Measurements from ENCODE around the gene OSR1. TPM values are rescaled to one million over a fixed set of nuclear protein-coding genes. Genes with fewer than 3 reads are reported as not detected.

Gene OSR1
- polyA plus RNA-seq, 1 of the 3 experiments (the other 2 are of a cell fraction), result 76.6 TPM

GRCh38 chr2:19362755-19363473 is 4.5 kb upstream of the OSR1 start (continued):
- TF ChIP-seq, protein P1, sequence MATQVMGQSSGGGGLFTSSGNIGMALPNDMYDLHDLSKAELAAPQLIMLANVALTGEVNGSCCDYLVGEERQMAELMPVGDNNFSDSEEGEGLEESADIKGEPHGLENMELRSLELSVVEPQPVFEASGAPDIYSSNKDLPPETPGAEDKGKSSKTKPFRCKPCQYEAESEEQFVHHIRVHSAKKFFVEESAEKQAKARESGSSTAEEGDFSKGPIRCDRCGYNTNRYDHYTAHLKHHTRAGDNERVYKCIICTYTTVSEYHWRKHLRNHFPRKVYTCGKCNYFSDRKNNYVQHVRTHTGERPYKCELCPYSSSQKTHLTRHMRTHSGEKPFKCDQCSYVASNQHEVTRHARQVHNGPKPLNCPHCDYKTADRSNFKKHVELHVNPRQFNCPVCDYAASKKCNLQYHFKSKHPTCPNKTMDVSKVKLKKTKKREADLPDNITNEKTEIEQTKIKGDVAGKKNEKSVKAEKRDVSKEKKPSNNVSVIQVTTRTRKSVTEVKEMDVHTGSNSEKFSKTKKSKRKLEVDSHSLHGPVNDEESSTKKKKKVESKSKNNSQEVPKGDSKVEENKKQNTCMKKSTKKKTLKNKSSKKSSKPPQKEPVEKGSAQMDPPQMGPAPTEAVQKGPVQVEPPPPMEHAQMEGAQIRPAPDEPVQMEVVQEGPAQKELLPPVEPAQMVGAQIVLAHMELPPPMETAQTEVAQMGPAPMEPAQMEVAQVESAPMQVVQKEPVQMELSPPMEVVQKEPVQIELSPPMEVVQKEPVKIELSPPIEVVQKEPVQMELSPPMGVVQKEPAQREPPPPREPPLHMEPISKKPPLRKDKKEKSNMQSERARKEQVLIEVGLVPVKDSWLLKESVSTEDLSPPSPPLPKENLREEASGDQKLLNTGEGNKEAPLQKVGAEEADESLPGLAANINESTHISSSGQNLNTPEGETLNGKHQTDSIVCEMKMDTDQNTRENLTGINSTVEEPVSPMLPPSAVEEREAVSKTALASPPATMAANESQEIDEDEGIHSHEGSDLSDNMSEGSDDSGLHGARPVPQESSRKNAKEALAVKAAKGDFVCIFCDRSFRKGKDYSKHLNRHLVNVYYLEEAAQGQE (IDR thresholded peaks at IDR 0.05; ENCODE audit: low read depth, low read length), result no peak
- TF ChIP-seq, protein P2, sequence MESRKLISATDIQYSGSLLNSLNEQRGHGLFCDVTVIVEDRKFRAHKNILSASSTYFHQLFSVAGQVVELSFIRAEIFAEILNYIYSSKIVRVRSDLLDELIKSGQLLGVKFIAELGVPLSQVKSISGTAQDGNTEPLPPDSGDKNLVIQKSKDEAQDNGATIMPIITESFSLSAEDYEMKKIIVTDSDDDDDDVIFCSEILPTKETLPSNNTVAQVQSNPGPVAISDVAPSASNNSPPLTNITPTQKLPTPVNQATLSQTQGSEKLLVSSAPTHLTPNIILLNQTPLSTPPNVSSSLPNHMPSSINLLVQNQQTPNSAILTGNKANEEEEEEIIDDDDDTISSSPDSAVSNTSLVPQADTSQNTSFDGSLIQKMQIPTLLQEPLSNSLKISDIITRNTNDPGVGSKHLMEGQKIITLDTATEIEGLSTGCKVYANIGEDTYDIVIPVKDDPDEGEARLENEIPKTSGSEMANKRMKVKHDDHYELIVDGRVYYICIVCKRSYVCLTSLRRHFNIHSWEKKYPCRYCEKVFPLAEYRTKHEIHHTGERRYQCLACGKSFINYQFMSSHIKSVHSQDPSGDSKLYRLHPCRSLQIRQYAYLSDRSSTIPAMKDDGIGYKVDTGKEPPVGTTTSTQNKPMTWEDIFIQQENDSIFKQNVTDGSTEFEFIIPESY (IDR thresholded peaks at IDR 0.05; ENCODE audit: borderline replicate concordance, low read depth), result no peak
- TF ChIP-seq CTCF (IDR thresholded peaks at IDR 0.05), result peak; percentile 98
- no peak for TF ChIP-seq YY1 (IDR thresholded peaks at IDR 0.05; ENCODE audit: low read depth)
- peak; percentile 66; the same call in 1 of the 2 replicates for TF ChIP-seq TCF12 (IDR thresholded peaks at IDR 0.05)
- 0 out of 2 replicates have a peak, but pooled peaks have one; percentile 26 for TF ChIP-seq RXRA (IDR thresholded peaks at IDR 0.05; ENCODE audit: borderline replicate concordance, low read depth)
- TF ChIP-seq RFX5 (IDR thresholded peaks at IDR 0.05; ENCODE audit: low read length), result no peak
- no peak for TF ChIP-seq TEAD4 (IDR thresholded peaks at IDR 0.05; ENCODE audit: borderline replicate concordance, insufficient read depth)
- TF ChIP-seq FOXJ3 (CRISPR knock-in tag; IDR thresholded peaks at IDR 0.05), result no peak
- TF ChIP-seq, protein P3, sequence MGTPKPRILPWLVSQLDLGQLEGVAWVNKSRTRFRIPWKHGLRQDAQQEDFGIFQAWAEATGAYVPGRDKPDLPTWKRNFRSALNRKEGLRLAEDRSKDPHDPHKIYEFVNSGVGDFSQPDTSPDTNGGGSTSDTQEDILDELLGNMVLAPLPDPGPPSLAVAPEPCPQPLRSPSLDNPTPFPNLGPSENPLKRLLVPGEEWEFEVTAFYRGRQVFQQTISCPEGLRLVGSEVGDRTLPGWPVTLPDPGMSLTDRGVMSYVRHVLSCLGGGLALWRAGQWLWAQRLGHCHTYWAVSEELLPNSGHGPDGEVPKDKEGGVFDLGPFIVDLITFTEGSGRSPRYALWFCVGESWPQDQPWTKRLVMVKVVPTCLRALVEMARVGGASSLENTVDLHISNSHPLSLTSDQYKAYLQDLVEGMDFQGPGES (IDR thresholded peaks at IDR 0.05; ENCODE audit: low read depth, low read length), result no peak
- TF ChIP-seq MXI1 (IDR thresholded peaks at IDR 0.05; ENCODE audit: low read depth, low read length), result no peak
- peak; percentile 78; the same call in 1 of the 2 replicates for TF ChIP-seq SIN3A (IDR thresholded peaks at IDR 0.05; ENCODE audit: borderline replicate concordance, low read depth, low read length)
- peak; percentile 41; the same call in 1 of the 2 replicates for TF ChIP-seq ELF1 (IDR thresholded peaks at IDR 0.05)

Measured in SK-N-SH (cell line).